Endodermal cell (in vitro differentiated cells): ENCODE data around the gene CELF1. TPM values are rescaled to one million over a fixed set of nuclear protein-coding genes. Genes with fewer than 3 reads are reported as not detected.

ENCODE experiments used
- DNase-seq: peaks from one replicate; pipeline ENCODE4 v3.0.0-alpha.2; 2017
- H3K27ac ChIP-seq: 2 replicates; pipeline ENCODE4 v1.5.1; 2013; ENCODE audit warnings: mild to moderate bottlenecking, low read depth, low read length, moderate library complexity
- H3K27me3 ChIP-seq: 2 replicates; pipeline ENCODE4 v1.6.1; 2013; ENCODE audit warnings: mild to moderate bottlenecking, low read length, moderate library complexity; ENCODE audit not compliant: insufficient read depth, control insufficient read depth, poor library complexity, severe bottlenecking
- H3K36me3 ChIP-seq: 2 replicates; pipeline ENCODE4 v1.7.0; 2013; ENCODE audit warnings: mild to moderate bottlenecking, low read length, moderate library complexity; ENCODE audit not compliant: control insufficient read depth, insufficient read depth
- H3K4me1 ChIP-seq: one replicate; pipeline ENCODE4 v1.7.0; 2013; ENCODE audit warnings: low read length; ENCODE audit not compliant: control insufficient read depth, insufficient read depth
- H3K4me3 ChIP-seq: 2 replicates; pipeline ENCODE4 v1.5.1; 2013; ENCODE audit warnings: mild to moderate bottlenecking, low read length, moderate library complexity
- H3K9ac ChIP-seq: 2 replicates; pipeline ENCODE4 v1.6.1; 2013; ENCODE audit warnings: mild to moderate bottlenecking, low read length, moderate library complexity; ENCODE audit not compliant: poor library complexity, severe bottlenecking; ENCODE audit errors: extremely low read depth
- H3K9me3 ChIP-seq: 2 replicates; pipeline ENCODE4 v1.6.1; 2013; ENCODE audit warnings: mild to moderate bottlenecking, low read length, moderate library complexity; ENCODE audit not compliant: control insufficient read depth
- H3K27ac Mint-ChIP-seq: 2 replicates; pipeline ENCODE4 v1.8.0; 2020; ENCODE audit warnings: mixed read lengths
- H3K27me3 Mint-ChIP-seq: 2 replicates; pipeline ENCODE4 v1.8.0; 2021; ENCODE audit warnings: mild to moderate bottlenecking, mixed read lengths; ENCODE audit not compliant: insufficient read depth
- H3K36me3 Mint-ChIP-seq: 2 replicates; pipeline ENCODE4 v1.8.0; 2020; ENCODE audit warnings: low read depth, mixed read lengths
- H3K4me1 Mint-ChIP-seq: 2 replicates; pipeline ENCODE4 v1.8.0; 2020; ENCODE audit warnings: mixed read lengths
- H3K4me3 Mint-ChIP-seq: 2 replicates; pipeline ENCODE4 v1.8.0; 2020; ENCODE audit warnings: mild to moderate bottlenecking, moderate library complexity, mixed read lengths
- H3K9me3 Mint-ChIP-seq: 2 replicates; pipeline ENCODE4 v1.8.0; 2020; ENCODE audit warnings: mild to moderate bottlenecking, mixed read lengths
- WGBS, 2 experiments: methylation state at CpG; one replicate each; pipeline versions ENCODE4 v1.1.5 to v1.1.7; 2013; ENCODE audit warnings: missing lambda C conversion rate in 2 of 2, mixed read lengths in 1 of 2; ENCODE audit not compliant: insufficient coverage in 1 of 2, insufficient read length in 1 of 2; 5-methylcytosine and 5-hydroxymethylcytosine counted together
- total RNA-seq, 2 donors: library from RNA; stranded (reverse); fragmentation: NEBNext Ultra II Directional in 1 of 2; extraction: Animal tissue kit (Norgen Biotek cat#: 25700) in 1 of 2; gene quantifications; 2 replicates in 1 of 2; 3 replicates in 1 of 2; pipeline ENCODE4 v1.2.1, GENCODE V29; 2021
- TF ChIP-seq, protein P1 (sequence below): fragments of 200-600 bp; sonication (generic); conservative IDR thresholded peaks from 2 replicates; pipeline ENCODE4 v1.5.0; 2021; ENCODE audit warnings: antibody characterized with exemption, mild to moderate bottlenecking

CELF1 gene
- total RNA-seq, 2 donors from 2014 or later: 202 to 205 TPM

DNA sequence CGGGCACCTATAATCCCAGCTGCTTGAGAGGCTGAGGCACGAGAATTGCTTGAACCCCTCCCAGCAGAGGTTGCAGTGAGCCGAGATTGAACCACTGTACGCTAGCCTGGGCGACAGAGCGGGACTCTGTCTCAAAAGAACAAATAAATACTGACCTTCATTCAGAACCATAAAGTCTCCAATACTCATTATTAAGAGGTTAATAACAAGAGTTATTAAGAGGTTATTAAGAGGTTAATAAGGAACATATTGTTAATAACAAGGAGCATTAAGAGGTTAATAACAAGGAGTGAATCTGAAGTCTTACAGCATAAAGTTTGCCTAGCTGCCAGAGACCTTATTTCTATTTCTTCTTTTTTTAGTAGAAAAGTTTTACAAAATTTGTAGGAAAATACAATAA is 7.6 kb downstream of the CELF1 start:
- Mint-ChIP-seq H3K36me3 (peaks cover 22% of the 10 kb centered on the region), H3K9me3 (no peaks in the 10 kb centered on the region), H3K27ac (no peak overlapping the region), H3K4me1 (peaks cover 2% of the 10 kb centered on the region), H3K27me3 (no peaks in the 10 kb centered on the region), H3K4me3 (no peak overlapping the region)
- Histone ChIP-seq H3K9me3 (no peaks in the 10 kb centered on the region), H3K36me3 (peaks cover 43% of the 10 kb centered on the region), H3K9ac (no peak overlapping the region), H3K27ac (no peak overlapping the region), H3K27me3 (no peaks in the 10 kb centered on the region), H3K4me1 (no peaks in the 10 kb centered on the region), H3K4me3 (no peak overlapping the region)
- 85 to 99% methylated on average over 3 to 6 of the region's 6 CpGs for WGBS, 2 experiments
- DNase-seq: no peak
- TF ChIP-seq, protein P1, sequence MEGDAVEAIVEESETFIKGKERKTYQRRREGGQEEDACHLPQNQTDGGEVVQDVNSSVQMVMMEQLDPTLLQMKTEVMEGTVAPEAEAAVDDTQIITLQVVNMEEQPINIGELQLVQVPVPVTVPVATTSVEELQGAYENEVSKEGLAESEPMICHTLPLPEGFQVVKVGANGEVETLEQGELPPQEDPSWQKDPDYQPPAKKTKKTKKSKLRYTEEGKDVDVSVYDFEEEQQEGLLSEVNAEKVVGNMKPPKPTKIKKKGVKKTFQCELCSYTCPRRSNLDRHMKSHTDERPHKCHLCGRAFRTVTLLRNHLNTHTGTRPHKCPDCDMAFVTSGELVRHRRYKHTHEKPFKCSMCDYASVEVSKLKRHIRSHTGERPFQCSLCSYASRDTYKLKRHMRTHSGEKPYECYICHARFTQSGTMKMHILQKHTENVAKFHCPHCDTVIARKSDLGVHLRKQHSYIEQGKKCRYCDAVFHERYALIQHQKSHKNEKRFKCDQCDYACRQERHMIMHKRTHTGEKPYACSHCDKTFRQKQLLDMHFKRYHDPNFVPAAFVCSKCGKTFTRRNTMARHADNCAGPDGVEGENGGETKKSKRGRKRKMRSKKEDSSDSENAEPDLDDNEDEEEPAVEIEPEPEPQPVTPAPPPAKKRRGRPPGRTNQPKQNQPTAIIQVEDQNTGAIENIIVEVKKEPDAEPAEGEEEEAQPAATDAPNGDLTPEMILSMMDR: no peak

DNA sequence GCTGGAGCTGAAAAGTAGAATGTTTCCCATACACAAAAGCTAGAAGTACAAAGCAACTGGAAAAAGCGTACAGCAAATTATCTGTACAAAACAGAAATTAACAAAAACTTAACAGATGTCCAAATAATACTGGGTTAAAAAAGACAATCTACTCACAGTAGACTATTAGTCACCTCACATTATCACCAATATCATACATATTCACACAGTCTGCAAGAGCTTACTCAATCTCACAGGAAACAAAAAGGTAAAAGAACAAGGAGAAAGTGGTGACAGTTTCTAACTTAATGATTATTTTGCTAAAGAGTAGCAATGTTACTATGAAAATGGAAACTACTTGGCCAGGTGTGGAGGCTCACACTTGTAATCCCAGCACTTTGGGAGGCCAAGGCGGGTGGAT is 11.9 kb downstream of the CELF1 start:
- peaks cover 10% of the 10 kb centered on the region for H3K4me1 Mint-ChIP-seq
- H3K27ac ChIP-seq: no peak overlapping the region
- H3K36me3 Mint-ChIP-seq: peaks cover 27% of the 10 kb centered on the region
- H3K27ac Mint-ChIP-seq: peak overlapping the region; percentile 11
- DNase-seq: no peak
- no peaks in the 10 kb centered on the region for H3K27me3 Mint-ChIP-seq
- no peaks in the 10 kb centered on the region for H3K27me3 ChIP-seq
- no peak overlapping the region for H3K4me3 Mint-ChIP-seq
- TF ChIP-seq, protein P1: no peak
- no peaks in the 10 kb centered on the region for H3K9me3 ChIP-seq
- H3K36me3 ChIP-seq: peaks cover 28% of the 10 kb centered on the region
- no peaks in the 10 kb centered on the region for H3K9me3 Mint-ChIP-seq
- H3K4me1 ChIP-seq: no peaks in the 10 kb centered on the region
- no peak overlapping the region for H3K9ac ChIP-seq
- 97 to 100% methylated on average over 1 to 2 of the region's 2 CpGs for WGBS, 2 experiments
- no peak overlapping the region for H3K4me3 ChIP-seq

DNA sequence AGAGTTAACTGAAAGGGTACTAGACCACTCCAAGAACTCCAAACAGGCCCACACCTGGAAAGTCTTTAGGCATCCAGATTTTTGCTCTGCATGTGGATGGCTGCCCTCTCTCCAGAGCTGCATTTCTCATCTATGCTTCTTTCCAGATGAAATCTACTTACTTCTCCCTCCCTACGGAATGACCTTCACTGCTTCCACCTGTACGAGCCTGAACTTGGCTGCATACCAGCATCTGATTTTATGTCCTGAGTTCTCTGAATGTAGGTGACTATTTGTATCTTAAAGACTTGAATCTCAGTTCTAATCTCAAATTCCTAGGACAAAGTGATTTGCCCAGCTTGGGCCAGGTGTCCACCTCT is 13.3 kb downstream of the CELF1 start:
- 81 to 100% methylated on average over 2 of the region's 2 CpGs for WGBS, 2 experiments
- Mint-ChIP-seq H3K27me3 (no peaks in the 10 kb centered on the region), H3K36me3 (peaks cover 35% of the 10 kb centered on the region), H3K4me3 (no peak overlapping the region), H3K27ac (no peak overlapping the region), H3K9me3 (no peaks in the 10 kb centered on the region), H3K4me1 (peaks cover 12% of the 10 kb centered on the region)
- no peaks in the 10 kb centered on the region for H3K4me1 ChIP-seq
- no peak overlapping the region for H3K4me3 ChIP-seq
- no peak overlapping the region for H3K27ac ChIP-seq
- no peaks in the 10 kb centered on the region for H3K9me3 ChIP-seq
- TF ChIP-seq, protein P1: no peak
- no peak for DNase-seq
- H3K27me3 ChIP-seq: no peaks in the 10 kb centered on the region
- H3K9ac ChIP-seq: no peak overlapping the region
- H3K36me3 ChIP-seq: peaks cover 40% of the 10 kb centered on the region
